CD4-positive, alpha-beta memory T cell (primary cell): ENCODE results near the gene EBLN2. TPM values are rescaled to one million over a fixed set of nuclear protein-coding genes. Genes with fewer than 3 reads are reported as not detected.

ENCODE experiments used
- CTCF ChIA-PET: fragments of 350-600 bp; sonication (Branson Sonifier 250); formaldehyde crosslinking; loops from one replicate; lab custom pipeline; 2021; ENCODE audit warnings: inconsistent platforms; ENCODE audit not compliant: partially characterized antibody; lab: Charles Lee
- POLR2A ChIA-PET: fragments of 350-600 bp; sonication (Branson Sonifier 250); formaldehyde crosslinking; loops from one replicate; lab custom pipeline; 2021; ENCODE audit not compliant: partially characterized antibody; lab: Charles Lee
- DNase-seq, 5 donors: peaks; one replicate each; pipeline versions ENCODE4 v3.0.0 to v3.0.0-alpha.2; 2020 to 2022; ENCODE audit warnings: mixed read lengths in 1 of 5
- H3K27ac ChIP-seq: one replicate; pipeline ENCODE4 v1.7.0; 2013; ENCODE audit warnings: low read depth, low read length
- H3K27me3 ChIP-seq: 2 replicates; pipeline ENCODE4 v1.7.0; 2013; ENCODE audit warnings: mild to moderate bottlenecking, low read length, moderate library complexity; ENCODE audit not compliant: insufficient read depth
- H3K36me3 ChIP-seq: 2 replicates; pipeline ENCODE4 v1.7.0; 2013; ENCODE audit warnings: mild to moderate bottlenecking, low read length, moderate library complexity; ENCODE audit not compliant: insufficient read depth
- H3K4me1 ChIP-seq: 2 replicates; pipeline ENCODE4 v1.7.0; 2013; ENCODE audit warnings: mild to moderate bottlenecking, low read length, moderate library complexity; ENCODE audit not compliant: insufficient read depth
- H3K4me3 ChIP-seq, 2 donors: one replicate each; pipeline ENCODE4 v1.7.0; 2013; ENCODE audit warnings: low read length in 2 of 2, mild to moderate bottlenecking in 1 of 2
- H3K9me3 ChIP-seq, 2 donors: one replicate each; pipeline ENCODE4 v1.7.0; 2013; ENCODE audit warnings: low read length in 2 of 2, control low read depth in 1 of 2; ENCODE audit not compliant: control insufficient read depth in 1 of 2
- H3K27ac Mint-ChIP-seq, 7 donors: one replicate each; pipeline ENCODE4 v1.8.0; 2020 to 2021; ENCODE audit warnings: mixed read lengths in 7 of 7, mild to moderate bottlenecking in 6 of 7, inconsistent platforms in 3 of 7, moderate library complexity in 3 of 7
- H3K27me3 Mint-ChIP-seq, 2 donors: one replicate each; pipeline ENCODE4 v1.8.0; 2020 to 2021; ENCODE audit warnings: mixed read lengths in 2 of 2
- H3K36me3 Mint-ChIP-seq, 2 donors: one replicate each; pipeline ENCODE4 v1.8.0; 2020 to 2021; ENCODE audit warnings: mixed read lengths in 2 of 2, inconsistent platforms in 1 of 2, mild to moderate bottlenecking in 1 of 2
- H3K4me1 Mint-ChIP-seq, 4 donors: one replicate each; pipeline ENCODE4 v1.8.0; 2020 to 2021; ENCODE audit warnings: mixed read lengths in 4 of 4, mild to moderate bottlenecking in 1 of 4
- H3K4me3 Mint-ChIP-seq, 8 donors: one replicate each; pipeline ENCODE4 v1.8.0; 2020 to 2021; ENCODE audit warnings: mixed read lengths in 8 of 8, mild to moderate bottlenecking in 7 of 8, moderate library complexity in 6 of 8, inconsistent platforms in 3 of 8
- H3K9me3 Mint-ChIP-seq, 8 donors: one replicate each; pipeline ENCODE4 v1.8.0; 2020 to 2021; ENCODE audit warnings: mixed read lengths in 8 of 8, mild to moderate bottlenecking in 5 of 8, inconsistent platforms in 3 of 8, moderate library complexity in 1 of 8
- intact Hi-C: fragments of 100-400 bp; cut with micrococcal nuclease; formaldehyde crosslinking; loops from one replicate; pipeline ENCODE4 v1.15.1; 2023
- polyA plus RNA-seq, 2 donors: library from polyadenylated mRNA; unstranded; fragments of 300-500 nt; fragmentation: Illumina TruSeq; gene quantifications; one replicate each; pipeline ENCODE4 v1.2.3, GENCODE V29; 2021
- total RNA-seq, 2 experiments: library from RNA; stranded (reverse); gene quantifications; one replicate each; pipeline ENCODE4 v1.2.3, GENCODE V29; 2021

Gene EBLN2
- total and polyA plus RNA-seq, 4 experiments from 2014 or later: 1.5 to 12.6 (median 6.2) TPM

DNA sequence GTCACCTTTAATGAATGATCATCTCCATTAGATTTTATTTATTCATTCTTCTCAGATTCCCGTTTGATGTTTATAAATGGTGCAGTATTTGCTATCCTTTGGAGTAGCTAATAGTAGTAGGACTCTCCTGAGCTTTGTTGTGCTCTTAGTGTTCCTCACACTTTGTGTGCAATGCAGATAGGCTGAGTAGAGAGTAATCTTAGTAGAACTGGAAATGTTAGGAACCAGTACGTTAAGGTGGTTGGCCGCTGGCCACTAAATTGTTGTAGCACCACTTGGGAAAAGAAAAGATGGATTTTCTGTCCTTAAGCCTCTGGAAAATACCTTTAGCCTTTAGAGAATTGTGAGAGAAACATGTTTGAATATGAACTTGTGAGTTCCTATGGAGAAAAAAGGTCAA lies 19.9 kb upstream of the EBLN2 start:
- peaks cover 78% of the 10 kb centered on the region for H3K4me1 ChIP-seq
- H3K36me3 ChIP-seq: no peaks in the 10 kb centered on the region
- POLR2A ChIA-PET: no interaction called here
- H3K9me3 Mint-ChIP-seq: no peaks in the 10 kb centered on the region
- no peak overlapping the region for H3K4me3 ChIP-seq
- intact Hi-C loops: loop anchor here (5.0 kb wide), 1 partner anchor 44 kb away; the partner anchor contains the start of gene PPP4R2
- DNase-seq: no peak
- peaks cover 8% of the 10 kb centered on the region in 2 donors for H3K36me3 Mint-ChIP-seq
- CTCF ChIA-PET: no interaction called here
- no peaks in the 10 kb centered on the region for H3K9me3 ChIP-seq
- no peaks in the 10 kb centered on the region for H3K27me3 Mint-ChIP-seq
- peaks cover 55 to 91% (median 69%) of the 10 kb centered on the region in 4 donors for H3K4me1 Mint-ChIP-seq
- H3K4me3 Mint-ChIP-seq: peak overlapping the region in 4 of 8 donors; percentile 7 to 55 (median 30)
- peak overlapping the region in 4 of 7 donors; percentile 5 to 72 (median 49) for H3K27ac Mint-ChIP-seq
- no peak overlapping the region for H3K27ac ChIP-seq
- H3K27me3 ChIP-seq: no peaks in the 10 kb centered on the region

DNA sequence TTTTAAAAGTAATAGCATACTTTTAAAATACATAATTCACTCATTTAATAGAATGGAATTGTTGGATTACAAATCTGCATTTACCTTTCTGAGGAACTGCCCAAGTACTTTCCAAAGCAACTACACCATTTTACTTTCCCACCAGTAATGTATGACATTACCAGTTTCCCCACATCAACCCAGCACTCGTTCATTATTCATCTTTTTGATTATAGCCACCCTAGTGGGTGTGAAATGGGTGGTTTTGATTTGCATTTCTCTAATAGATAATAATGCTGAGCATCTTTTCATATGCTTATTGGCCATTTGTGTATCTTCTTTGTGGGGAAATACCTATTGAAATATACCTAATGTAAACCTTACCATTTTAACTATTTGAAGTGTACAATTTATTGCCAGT lies 18.0 kb upstream of the EBLN2 start:
- H3K9me3 ChIP-seq: no peaks in the 10 kb centered on the region
- no peak for DNase-seq
- peaks cover 62% of the 10 kb centered on the region for H3K4me1 ChIP-seq
- Mint-ChIP-seq H3K27ac (peak overlapping the region in 2 of 7 donors; percentile 5 to 67), H3K36me3 (peaks cover 5 to 6% of the 10 kb centered on the region in 2 donors), H3K4me3 (peak overlapping the region in 3 of 8 donors; percentile 7 to 32 (median 26)), H3K4me1 (peaks cover 46 to 77% (median 61%) of the 10 kb centered on the region in 4 donors), H3K9me3 (no peaks in the 10 kb centered on the region), H3K27me3 (no peaks in the 10 kb centered on the region)
- no peak overlapping the region for H3K27ac ChIP-seq
- POLR2A ChIA-PET: interaction anchor here (1.3 kb wide), 1 partner anchor 15 kb away, joined by 3 read pairs; no protein-coding TSS in a partner anchor
- intact Hi-C loops: loop anchor here (5.0 kb wide), 1 partner anchor 46 kb away; the partner anchor contains the start of gene PPP4R2
- no peaks in the 10 kb centered on the region for H3K27me3 ChIP-seq
- CTCF ChIA-PET: no interaction called here
- no peaks in the 10 kb centered on the region for H3K36me3 ChIP-seq
- H3K4me3 ChIP-seq: no peak overlapping the region

DNA sequence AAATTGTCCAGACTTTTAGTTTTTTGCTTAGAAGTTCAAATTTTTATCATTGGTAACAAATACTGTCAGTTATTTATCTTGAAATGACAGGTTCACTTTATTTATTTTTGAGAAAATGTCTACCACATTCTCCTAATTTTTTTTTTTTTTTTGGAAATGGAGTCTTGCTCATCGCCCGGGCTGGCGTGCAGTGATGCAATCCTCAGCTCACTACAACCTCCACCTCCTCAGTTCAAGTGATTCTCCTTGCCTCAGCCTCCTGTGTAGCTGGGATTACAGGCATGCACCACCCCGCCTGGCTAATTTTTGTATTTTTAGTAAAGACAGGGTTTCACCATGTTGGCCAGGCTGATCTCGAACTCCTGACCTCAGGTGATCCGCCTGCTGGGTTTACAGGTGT lies 16.1 kb upstream of the EBLN2 start:
- Histone ChIP-seq H3K4me3 (no peak overlapping the region), H3K4me1 (peaks cover 51% of the 10 kb centered on the region), H3K36me3 (no peaks in the 10 kb centered on the region), H3K9me3 (no peaks in the 10 kb centered on the region), H3K27me3 (no peaks in the 10 kb centered on the region), H3K27ac (no peak overlapping the region)
- Mint-ChIP-seq H3K27ac (peak overlapping the region in 2 of 7 donors; percentile 59 to 61), H3K36me3 (peaks cover 9% of the 10 kb centered on the region in 2 donors), H3K4me1 (peaks cover 41 to 67% (median 53%) of the 10 kb centered on the region in 4 donors), H3K9me3 (no peaks in the 10 kb centered on the region), H3K27me3 (no peaks in the 10 kb centered on the region), H3K4me3 (peak overlapping the region in 1 of 8 donors; percentile 7)
- CTCF ChIA-PET: interaction anchor here (1.1 kb wide), 1 partner anchor 9 kb away, joined by 3 read pairs; no protein-coding TSS in a partner anchor
- no peak for DNase-seq
- POLR2A ChIA-PET: no interaction called here
- intact Hi-C loops: no loop called here

DNA sequence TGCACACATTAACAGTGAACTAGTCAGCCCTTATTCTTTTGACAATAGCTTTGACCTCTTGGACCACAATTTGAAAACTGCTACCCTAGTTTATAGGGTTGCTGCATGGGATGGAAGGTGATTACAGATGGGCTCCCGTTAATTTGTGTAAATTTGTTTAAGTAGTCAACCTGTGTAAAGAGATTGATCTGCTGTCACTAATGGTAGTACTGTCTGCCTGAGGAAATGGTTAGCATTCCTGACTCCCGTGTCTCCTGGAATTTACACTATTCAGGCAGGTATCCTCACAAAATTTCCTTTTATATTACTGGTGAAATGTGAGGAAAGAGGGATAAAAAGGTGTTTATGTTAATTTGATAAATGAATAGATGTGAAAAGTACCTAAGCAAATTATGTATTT lies 15.3 kb upstream of the EBLN2 start:
- no peaks in the 10 kb centered on the region for H3K36me3 ChIP-seq
- Mint-ChIP-seq H3K9me3 (no peaks in the 10 kb centered on the region), H3K4me1 (peaks cover 39 to 61% (median 50%) of the 10 kb centered on the region in 4 donors), H3K4me3 (peak overlapping the region in 1 of 8 donors; percentile 18), H3K27me3 (no peaks in the 10 kb centered on the region), H3K27ac (peak overlapping the region in 6 of 7 donors; percentile 2 to 78 (median 30)), H3K36me3 (peaks cover 9 to 14% of the 10 kb centered on the region in 2 donors)
- CTCF ChIA-PET: interaction anchor here (1.1 kb wide), 1 partner anchor 10 kb away, joined by 3 read pairs; no protein-coding TSS in a partner anchor
- POLR2A ChIA-PET: no interaction called here
- no peaks in the 10 kb centered on the region for H3K27me3 ChIP-seq
- H3K4me3 ChIP-seq: no peak overlapping the region
- H3K9me3 ChIP-seq: no peaks in the 10 kb centered on the region
- intact Hi-C loops: no loop called here
- H3K4me1 ChIP-seq: peaks cover 43% of the 10 kb centered on the region
- H3K27ac ChIP-seq: no peak overlapping the region
- DNase-seq: no peak

DNA sequence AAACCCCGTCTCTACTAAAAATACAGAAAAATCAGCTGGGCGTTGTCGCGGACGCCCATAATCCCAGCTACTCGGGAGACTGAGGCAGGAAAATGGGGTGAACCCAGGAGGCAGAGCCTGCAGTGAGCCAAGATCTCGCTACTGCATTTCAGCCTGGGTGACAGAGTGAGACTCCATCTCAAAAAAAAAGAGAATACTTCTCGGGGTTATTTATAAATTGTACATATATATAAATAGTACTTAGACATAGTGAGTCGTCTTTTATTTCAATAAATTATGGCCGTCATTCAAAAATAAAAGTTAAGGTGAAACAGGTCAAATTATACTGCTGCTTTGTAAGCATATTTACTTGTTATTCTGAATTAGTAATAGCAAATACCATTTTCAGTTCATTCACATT lies 12.1 kb upstream of the EBLN2 start:
- intact Hi-C loops: no loop called here
- Mint-ChIP-seq H3K27ac (no peak overlapping the region), H3K4me3 (no peak overlapping the region), H3K27me3 (no peaks in the 10 kb centered on the region), H3K4me1 (peaks cover 26 to 42% (median 34%) of the 10 kb centered on the region in 4 donors), H3K9me3 (no peaks in the 10 kb centered on the region), H3K36me3 (peaks cover 5 to 18% of the 10 kb centered on the region in 2 donors)
- no peaks in the 10 kb centered on the region for H3K27me3 ChIP-seq
- no peaks in the 10 kb centered on the region for H3K36me3 ChIP-seq
- DNase-seq: no peak
- H3K9me3 ChIP-seq: no peaks in the 10 kb centered on the region
- H3K27ac ChIP-seq: no peak overlapping the region
- ChIA-PET POLR2A (no interaction called here), CTCF (interaction anchor here (1.5 kb wide), 1 partner anchor 55 kb away, joined by 3 read pairs; no protein-coding TSS in a partner anchor)
- peaks cover 11% of the 10 kb centered on the region for H3K4me1 ChIP-seq
- H3K4me3 ChIP-seq: no peak overlapping the region

DNA sequence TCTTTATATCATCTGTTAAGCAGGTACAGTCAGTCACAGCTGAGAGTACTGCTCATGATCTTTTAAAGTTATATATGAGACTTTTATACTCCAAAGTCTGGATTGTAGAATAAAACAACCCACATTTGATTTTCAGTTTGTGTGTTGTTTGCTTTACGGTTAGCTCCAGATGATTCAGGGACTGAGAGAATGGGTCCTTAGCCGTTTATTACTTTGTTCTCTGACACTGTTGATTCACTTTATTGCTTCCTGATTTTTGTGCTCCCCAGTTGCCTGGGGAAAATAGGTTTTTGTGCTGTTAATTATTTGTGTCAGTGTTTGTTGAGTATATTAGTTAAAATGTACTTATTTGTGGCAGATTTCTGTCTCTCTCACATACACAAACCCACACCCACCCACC lies 8.6 kb upstream of the EBLN2 start:
- intact Hi-C loops: loop anchor here (10.0 kb wide), 1 partner anchor 208 kb away; the partner anchor contains the start of gene SHQ1
- H3K4me1 Mint-ChIP-seq: peaks cover 20 to 32% (median 23%) of the 10 kb centered on the region in 4 donors
- peaks cover 5 to 17% of the 10 kb centered on the region in 2 donors for H3K36me3 Mint-ChIP-seq
- no peaks in the 10 kb centered on the region for H3K27me3 Mint-ChIP-seq
- H3K4me3 ChIP-seq: no peak overlapping the region
- no peaks in the 10 kb centered on the region for H3K36me3 ChIP-seq
- no peak overlapping the region for H3K27ac ChIP-seq
- ChIA-PET POLR2A (no interaction called here), CTCF (interaction anchor here (7.1 kb wide), 1 partner anchor 110 kb away, joined by 137 read pairs; no protein-coding TSS in a partner anchor)
- no peak for DNase-seq
- H3K9me3 Mint-ChIP-seq: no peaks in the 10 kb centered on the region
- H3K27ac Mint-ChIP-seq: peak overlapping the region in 2 of 7 donors; percentile 19 to 52
- no peaks in the 10 kb centered on the region for H3K27me3 ChIP-seq
- no peaks in the 10 kb centered on the region for H3K9me3 ChIP-seq
- no peak overlapping the region for H3K4me3 Mint-ChIP-seq
- H3K4me1 ChIP-seq: peaks cover 9% of the 10 kb centered on the region

DNA sequence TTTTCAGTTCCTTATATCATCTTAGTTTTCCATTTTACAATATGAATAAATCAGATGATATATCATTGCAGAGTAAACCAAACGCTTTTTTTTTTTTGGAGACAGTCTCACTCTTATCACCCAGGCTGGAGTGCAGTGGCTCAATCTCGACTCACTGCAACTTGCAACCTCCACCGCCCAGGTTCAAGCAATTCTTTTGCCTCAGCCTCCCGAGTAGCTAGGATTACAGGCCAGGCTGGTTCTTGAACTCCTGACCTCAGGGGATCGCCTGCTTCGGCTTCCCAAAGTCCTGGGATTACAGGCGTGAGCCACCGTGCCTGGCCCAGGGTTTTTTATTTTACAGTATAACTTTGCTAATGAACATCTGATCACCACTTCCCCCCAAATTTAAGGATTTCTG lies 5.9 kb upstream of the EBLN2 start:
- intact Hi-C loops: loop anchor here (5.0 to 10.0 kb wide), 2 partner anchors 33 to 211 kb away; partner anchors contain the start of gene SHQ1
- H3K27ac Mint-ChIP-seq: peak overlapping the region in 4 of 7 donors; percentile 0 to 80 (median 33)
- POLR2A ChIA-PET: no interaction called here

More for the DNA sequence above, 5.9 kb upstream of the EBLN2 start:
- Histone ChIP-seq H3K9me3 (no peaks in the 10 kb centered on the region), H3K4me3 (no peak overlapping the region), H3K4me1 (peaks cover 9% of the 10 kb centered on the region), H3K27me3 (no peaks in the 10 kb centered on the region), H3K27ac (no peak overlapping the region), H3K36me3 (no peaks in the 10 kb centered on the region)
- DNase-seq: no peak
- CTCF ChIA-PET: interaction anchor here (0.9 to 7.1 kb wide), 19 partner anchors 16 to 389 kb away, joined by 3 to 137 read pairs (median 5); partner anchors contain the start of gene PPP4R2
- H3K36me3 Mint-ChIP-seq: peaks cover 4 to 24% of the 10 kb centered on the region in 2 donors
- H3K9me3 Mint-ChIP-seq: no peaks in the 10 kb centered on the region
- peaks cover 19 to 25% (median 21%) of the 10 kb centered on the region in 4 donors for H3K4me1 Mint-ChIP-seq
- no peaks in the 10 kb centered on the region for H3K27me3 Mint-ChIP-seq
- H3K4me3 Mint-ChIP-seq: no peak overlapping the region
